ENCODE results near the gene LURAP1L. TPM values are rescaled to one million over a fixed set of nuclear protein-coding genes. Genes with fewer than 3 reads are reported as not detected.

Gene LURAP1L, protein sequence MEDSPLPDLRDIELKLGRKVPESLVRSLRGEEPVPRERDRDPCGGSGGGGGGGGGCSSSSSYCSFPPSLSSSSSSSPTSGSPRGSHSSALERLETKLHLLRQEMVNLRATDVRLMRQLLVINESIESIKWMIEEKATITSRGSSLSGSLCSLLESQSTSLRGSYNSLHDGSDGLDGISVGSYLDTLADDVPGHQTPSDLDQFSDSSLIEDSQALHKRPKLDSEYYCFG
- not detected for total RNA-seq

DNA sequence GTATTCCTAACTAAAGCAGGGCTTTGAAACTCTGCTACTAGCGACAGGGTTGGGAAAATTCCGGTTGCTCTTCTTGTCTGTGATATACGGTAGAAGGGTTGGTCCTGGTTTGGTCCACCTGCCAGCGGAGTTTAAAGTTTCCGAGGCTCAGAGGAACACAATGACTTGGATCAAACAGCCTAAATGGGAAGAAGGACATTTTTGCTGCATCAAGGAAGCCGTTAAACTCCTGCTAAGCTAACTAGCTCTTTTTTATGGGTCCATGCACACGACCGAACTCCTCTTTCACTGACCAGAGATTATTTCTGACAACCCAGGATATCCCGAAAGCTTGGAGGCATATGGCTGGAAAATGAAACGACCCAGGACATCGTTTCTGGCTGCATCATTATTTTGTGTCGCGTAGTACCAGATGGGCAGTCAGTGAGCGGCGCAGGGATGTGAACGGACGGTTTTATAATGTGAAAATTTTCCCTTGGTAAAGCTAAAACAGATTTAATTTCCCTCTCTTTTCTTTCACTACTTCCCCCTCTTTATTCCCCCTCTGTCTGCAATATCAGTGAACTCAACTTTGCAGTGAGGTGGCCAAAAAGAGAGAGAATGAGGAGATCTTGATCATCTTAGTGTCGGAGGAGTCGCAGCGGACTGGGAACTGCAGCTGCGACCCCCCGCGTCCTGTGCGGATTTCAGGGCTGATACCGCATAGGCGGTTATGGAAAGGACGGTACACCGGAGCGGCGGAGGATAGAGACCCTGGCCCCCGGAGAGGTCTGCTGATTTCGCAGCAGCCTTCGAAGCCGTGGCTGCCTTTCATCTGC, at the start of gene LURAP1L:
TSS of gene LURAP1L (plus strand) at position 160 of the 818 bp plus-strand sequence. CDS start 696 bp downstream, outside the sequence.
- no peak for DNase-seq
- Mint-ChIP-seq H3K4me1 (ENCODE audit: low read depth) (no peaks in the 10 kb centered on the region), H3K4me3 (no peak within 1 kb of the TSS), H3K36me3 (ENCODE audit: insufficient read depth) (no peaks in the 10 kb centered on the region), H3K27me3 (ENCODE audit: low read depth) (peaks cover 16% of the 10 kb centered on the region), H3K9me3 (peaks cover 4% of the 10 kb centered on the region)
- ATAC-seq, result no peak

- no peak for ATAC-seq
- no peak for DNase-seq
- Mint-ChIP-seq H3K9me3 (peaks cover 24% of the 10 kb centered on the region), H3K4me3 (no peak overlapping the region), H3K27me3 (ENCODE audit: low read depth) (no peaks in the 10 kb centered on the region), H3K4me1 (ENCODE audit: low read depth) (no peaks in the 10 kb centered on the region), H3K36me3 (ENCODE audit: insufficient read depth) (no peaks in the 10 kb centered on the region)
Measured at GRCh38 chr9:12726795-12727194, 48.0 kb upstream of the LURAP1L start.

GRCh38 chr9:12730198-12730597, 44.6 kb upstream of the LURAP1L start:
- H3K27me3 Mint-ChIP-seq (ENCODE audit: low read depth), result no peaks in the 10 kb centered on the region
- H3K4me3 Mint-ChIP-seq, result no peak overlapping the region
- DNase-seq (no peak), ATAC-seq (no peak)
- no peaks in the 10 kb centered on the region for H3K4me1 Mint-ChIP-seq (ENCODE audit: low read depth)
- peaks cover 35% of the 10 kb centered on the region for H3K9me3 Mint-ChIP-seq
- no peaks in the 10 kb centered on the region for H3K36me3 Mint-ChIP-seq (ENCODE audit: insufficient read depth)

DNA sequence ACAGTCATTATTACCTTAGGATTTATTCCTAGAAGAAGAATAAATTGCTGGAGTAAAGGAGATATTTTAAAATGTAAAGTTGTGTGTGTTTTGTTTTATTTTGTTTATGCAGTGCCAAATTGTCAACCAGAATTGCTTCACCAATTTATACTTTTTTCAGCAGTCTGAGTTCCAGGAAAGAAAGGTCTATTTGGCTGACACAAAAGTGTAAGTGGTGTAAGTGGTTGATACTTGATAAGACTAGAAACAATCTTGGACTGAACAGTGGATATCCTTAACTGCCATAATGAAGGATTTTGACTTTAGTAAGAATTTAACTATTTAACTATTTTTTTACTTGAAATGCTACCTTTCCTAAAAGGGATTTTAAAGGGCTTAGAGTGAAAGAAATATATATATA, 43.9 kb upstream of the LURAP1L start:
- no peak for DNase-seq
- Mint-ChIP-seq H3K27me3 (ENCODE audit: low read depth) (no peaks in the 10 kb centered on the region), H3K9me3 (peaks cover 39% of the 10 kb centered on the region), H3K36me3 (ENCODE audit: insufficient read depth) (no peaks in the 10 kb centered on the region), H3K4me1 (ENCODE audit: low read depth) (no peaks in the 10 kb centered on the region), H3K4me3 (no peak overlapping the region)
- no peak for ATAC-seq

DNA sequence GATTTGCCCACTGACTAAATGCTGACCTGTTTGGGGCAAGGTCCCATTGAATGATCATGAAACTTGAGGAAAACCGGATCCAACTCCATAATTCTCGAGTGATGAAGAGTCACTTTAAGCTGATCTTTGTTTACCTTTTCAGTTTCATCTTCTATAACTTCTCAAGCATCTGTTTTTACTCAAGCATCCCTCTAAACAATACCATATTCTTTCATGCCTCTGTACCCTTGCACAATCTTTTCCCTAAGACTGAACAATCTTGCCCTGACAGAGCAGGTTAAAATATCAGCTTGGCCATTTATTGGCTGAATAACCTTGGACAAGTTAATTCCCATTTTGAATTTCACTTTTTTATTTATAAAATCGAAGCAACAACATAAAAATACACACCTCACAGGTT, 41.8 kb upstream of the LURAP1L start:
- peaks cover 34% of the 10 kb centered on the region for H3K9me3 Mint-ChIP-seq
- no peaks in the 10 kb centered on the region for H3K27me3 Mint-ChIP-seq (ENCODE audit: low read depth)
- DNase-seq (no peak), ATAC-seq (no peak)
- H3K36me3 Mint-ChIP-seq (ENCODE audit: insufficient read depth), result no peaks in the 10 kb centered on the region
- H3K4me1 Mint-ChIP-seq (ENCODE audit: low read depth), result no peaks in the 10 kb centered on the region
- H3K4me3 Mint-ChIP-seq, result no peak overlapping the region

GRCh38 chr9:12735665-12736064, 39.2 kb upstream of the LURAP1L start:
- no peaks in the 10 kb centered on the region for H3K36me3 Mint-ChIP-seq (ENCODE audit: insufficient read depth)
- no peak for DNase-seq
- no peaks in the 10 kb centered on the region for H3K4me1 Mint-ChIP-seq (ENCODE audit: low read depth)
- no peak overlapping the region for H3K4me3 Mint-ChIP-seq
- H3K27me3 Mint-ChIP-seq (ENCODE audit: low read depth), result no peaks in the 10 kb centered on the region
- peaks cover 27% of the 10 kb centered on the region for H3K9me3 Mint-ChIP-seq
- no peak for ATAC-seq

DNA sequence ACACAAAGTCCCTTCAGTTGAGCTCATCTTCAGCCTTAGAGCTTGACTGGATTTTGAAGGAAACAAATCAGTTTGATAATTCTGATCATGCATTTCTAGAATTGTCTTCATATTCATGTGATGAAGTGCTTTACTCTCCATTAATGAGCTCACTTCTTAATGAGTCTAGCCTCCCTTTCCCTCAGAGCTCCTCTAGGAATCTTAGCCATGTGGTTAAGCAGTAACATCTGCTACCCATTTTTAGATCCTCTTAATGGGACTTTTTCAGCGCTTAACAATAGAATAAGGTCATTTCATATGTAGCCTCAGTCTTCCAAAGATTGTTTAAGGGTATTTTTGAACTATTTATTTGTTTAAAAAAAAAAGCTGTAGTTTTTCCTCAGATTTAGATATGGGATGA, 36.9 kb upstream of the LURAP1L start:
- Mint-ChIP-seq H3K27me3 (ENCODE audit: low read depth) (no peaks in the 10 kb centered on the region), H3K36me3 (ENCODE audit: insufficient read depth) (no peaks in the 10 kb centered on the region), H3K9me3 (peaks cover 20% of the 10 kb centered on the region), H3K4me1 (ENCODE audit: low read depth) (no peaks in the 10 kb centered on the region), H3K4me3 (no peak overlapping the region)
- no peak for ATAC-seq
- DNase-seq, result no peak

DNA sequence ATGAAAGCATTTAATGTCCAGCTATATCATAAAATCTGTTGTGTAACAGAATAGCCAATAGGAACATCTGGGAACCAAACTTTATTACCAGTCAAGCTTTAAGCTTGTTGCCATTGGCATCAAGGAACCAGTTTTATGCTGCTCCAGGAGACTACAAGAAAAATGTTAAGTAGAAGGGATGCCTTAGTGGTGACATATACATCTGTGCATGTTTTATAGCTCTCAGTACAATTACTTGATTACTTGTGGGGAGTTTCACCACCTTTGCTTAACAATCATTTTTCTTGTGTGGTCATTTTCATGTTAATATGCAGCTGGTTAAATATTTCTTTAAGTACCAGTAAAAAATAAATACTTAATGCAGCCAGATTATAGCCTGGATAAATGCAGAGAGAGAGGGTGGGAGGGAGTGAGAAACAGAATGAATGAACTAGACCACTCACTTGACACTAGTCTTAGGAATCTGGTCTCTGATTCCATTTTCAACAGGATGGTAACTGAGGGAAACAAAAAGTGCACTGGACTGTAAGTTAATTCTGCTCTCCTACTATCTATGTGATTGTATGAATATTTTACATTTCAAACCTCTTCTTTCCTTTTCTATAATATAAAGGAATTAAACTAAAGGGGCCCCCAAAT, 35.7 kb upstream of the LURAP1L start:
- ATAC-seq (no peak), DNase-seq (no peak)
- Mint-ChIP-seq H3K36me3 (ENCODE audit: insufficient read depth) (no peaks in the 10 kb centered on the region), H3K4me1 (ENCODE audit: low read depth) (no peaks in the 10 kb centered on the region), H3K9me3 (peaks cover 14% of the 10 kb centered on the region), H3K4me3 (no peak overlapping the region), H3K27me3 (ENCODE audit: low read depth) (no peaks in the 10 kb centered on the region)

- H3K27me3 Mint-ChIP-seq (ENCODE audit: low read depth), result no peaks in the 10 kb centered on the region
- H3K9me3 Mint-ChIP-seq, result peaks cover 8% of the 10 kb centered on the region
- no peak overlapping the region for H3K4me3 Mint-ChIP-seq
- DNase-seq, result no peak
- H3K4me1 Mint-ChIP-seq (ENCODE audit: low read depth), result no peaks in the 10 kb centered on the region
- H3K36me3 Mint-ChIP-seq (ENCODE audit: insufficient read depth), result no peaks in the 10 kb centered on the region
- ATAC-seq, result no peak
Measured at GRCh38 chr9:12740845-12741244, 34.0 kb upstream of the LURAP1L start.

DNA sequence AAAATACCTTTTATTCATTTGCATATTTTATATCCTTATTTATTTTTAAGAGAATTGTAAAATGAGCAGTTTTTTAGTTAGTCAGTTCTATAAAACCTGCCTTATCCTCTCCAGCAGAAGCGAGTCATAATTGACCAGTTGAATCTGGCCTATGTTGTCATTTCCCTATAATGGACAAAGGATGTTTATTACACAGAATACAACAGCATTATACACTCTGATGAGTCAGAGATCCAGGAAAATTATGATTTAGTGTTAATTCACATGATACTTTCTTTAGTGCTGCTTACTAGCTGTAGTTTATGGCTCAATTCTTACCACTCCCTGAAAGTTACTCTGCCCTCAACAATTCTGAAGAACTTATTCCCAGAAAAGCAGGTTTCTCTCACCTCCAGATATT, 26.8 kb upstream of the LURAP1L start:
- H3K36me3 Mint-ChIP-seq (ENCODE audit: insufficient read depth), result no peaks in the 10 kb centered on the region
- H3K27me3 Mint-ChIP-seq (ENCODE audit: low read depth), result no peaks in the 10 kb centered on the region
- no peaks in the 10 kb centered on the region for H3K4me1 Mint-ChIP-seq (ENCODE audit: low read depth)
- no peak for ATAC-seq
- H3K4me3 Mint-ChIP-seq, result no peak overlapping the region
- DNase-seq, result no peak
- H3K9me3 Mint-ChIP-seq, result peaks cover 23% of the 10 kb centered on the region

DNA sequence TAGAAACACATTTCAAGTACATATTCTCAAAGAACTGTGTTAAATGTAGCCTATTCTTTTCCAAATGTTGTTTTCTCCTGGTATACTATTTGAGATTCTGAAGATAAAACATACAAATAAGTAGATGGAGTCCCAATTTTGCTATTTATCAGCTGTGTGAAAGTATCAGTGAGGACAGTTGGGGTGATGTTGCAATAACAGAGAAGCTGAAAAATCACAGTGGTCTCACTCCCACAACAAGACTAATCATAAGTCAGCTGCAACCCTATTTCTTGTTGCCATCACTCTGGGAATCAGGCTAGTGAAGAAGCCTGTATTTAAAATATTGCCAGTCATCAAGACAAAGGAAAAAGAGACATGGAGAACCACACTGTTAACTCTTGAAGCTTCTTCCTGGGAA, 25.9 kb upstream of the LURAP1L start:
- H3K36me3 Mint-ChIP-seq (ENCODE audit: insufficient read depth), result no peaks in the 10 kb centered on the region
- H3K4me3 Mint-ChIP-seq, result no peak overlapping the region
- ATAC-seq, result no peak

GRCh38 chr9:12753931-12754330, 20.9 kb upstream of the LURAP1L start:
- H3K27me3 Mint-ChIP-seq (ENCODE audit: low read depth), result no peaks in the 10 kb centered on the region
- H3K9me3 Mint-ChIP-seq, result peaks cover 6% of the 10 kb centered on the region
- H3K36me3 Mint-ChIP-seq (ENCODE audit: insufficient read depth), result no peaks in the 10 kb centered on the region
- no peak for ATAC-seq
- H3K4me3 Mint-ChIP-seq, result no peak overlapping the region
- no peaks in the 10 kb centered on the region for H3K4me1 Mint-ChIP-seq (ENCODE audit: low read depth)
- DNase-seq, result no peak

More for the DNA sequence above, 25.9 kb upstream of the LURAP1L start:
- Mint-ChIP-seq H3K9me3 (peaks cover 26% of the 10 kb centered on the region), H3K27me3 (ENCODE audit: low read depth) (no peaks in the 10 kb centered on the region), H3K4me1 (ENCODE audit: low read depth) (no peaks in the 10 kb centered on the region)
- no peak for DNase-seq

GRCh38 chr9:12759761-12760160, 15.1 kb upstream of the LURAP1L start:
- Mint-ChIP-seq H3K4me1 (ENCODE audit: low read depth) (no peaks in the 10 kb centered on the region), H3K4me3 (no peak overlapping the region), H3K36me3 (ENCODE audit: insufficient read depth) (no peaks in the 10 kb centered on the region), H3K9me3 (peaks cover 7% of the 10 kb centered on the region), H3K27me3 (ENCODE audit: low read depth) (no peaks in the 10 kb centered on the region)
- no peak for ATAC-seq
- DNase-seq, result no peak

DNA sequence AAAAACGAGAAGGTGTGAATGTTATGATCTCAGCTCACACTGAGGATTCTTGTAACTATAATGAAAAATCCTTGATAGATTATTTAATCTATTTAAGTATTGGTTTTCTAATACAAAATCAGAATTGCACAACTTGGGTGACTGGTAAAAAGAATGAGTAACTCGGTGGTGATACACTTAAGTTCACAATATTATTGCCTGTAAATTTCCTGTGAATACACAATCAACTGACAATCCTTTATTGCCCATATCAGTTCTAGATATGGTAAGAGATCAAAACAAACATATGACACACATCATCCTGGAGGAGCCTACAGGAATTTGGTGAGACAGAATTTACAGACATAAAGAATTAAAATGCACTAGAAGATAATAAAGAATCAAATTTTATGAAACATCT, 14.1 kb upstream of the LURAP1L start:
- H3K4me1 Mint-ChIP-seq (ENCODE audit: low read depth), result no peaks in the 10 kb centered on the region
- peaks cover 7% of the 10 kb centered on the region for H3K9me3 Mint-ChIP-seq
- DNase-seq (no peak), ATAC-seq (no peak)
- no peak overlapping the region for H3K4me3 Mint-ChIP-seq
- H3K27me3 Mint-ChIP-seq (ENCODE audit: low read depth), result no peaks in the 10 kb centered on the region
- H3K36me3 Mint-ChIP-seq (ENCODE audit: insufficient read depth), result no peaks in the 10 kb centered on the region

GRCh38 chr9:12764150-12764549, 10.7 kb upstream of the LURAP1L start:
- Mint-ChIP-seq H3K9me3 (peaks cover 7% of the 10 kb centered on the region), H3K36me3 (ENCODE audit: insufficient read depth) (no peaks in the 10 kb centered on the region)
- ATAC-seq, result no peak

More at GRCh38 chr9:12764150-12764549, 10.7 kb upstream of the LURAP1L start:
- Mint-ChIP-seq H3K4me1 (ENCODE audit: low read depth) (no peaks in the 10 kb centered on the region), H3K4me3 (no peak overlapping the region), H3K27me3 (ENCODE audit: low read depth) (no peaks in the 10 kb centered on the region)
- no peak for DNase-seq

All from activated T-cell treated with anti-CD3 and anti-CD28 coated beads, Interleukin-2, amount 50 U/mL, for 4 hours (primary cell).